HEK293 (cell line): Measurements from ENCODE around the gene SEC61G.

Experiments used
- CTCF ChIA-PET: fragments of 350-600 bp; formaldehyde crosslinking; extraction: SDS; loops from one replicate; lab custom pipeline; 2021; ENCODE audit warnings: antibody characterized with exemption; lab: Yijun Ruan, JAX
- POLR2A ChIA-PET: fragments of 300-600 bp; formaldehyde crosslinking; extraction: SDS; loops from one replicate; lab custom pipeline; 2020; ENCODE audit warnings: antibody characterized with exemption, inconsistent platforms; lab: Yijun Ruan, JAX
- H3K27ac ChIP-seq: fragments of 200-500 bp; sonication (Bioruptor generic); 2 replicates; pipeline ENCODE4 v1.5.1; 2014; ENCODE audit warnings: low read depth, low read length, control low read depth, inconsistent platforms; ENCODE audit errors: extremely low read depth
- H3K36me3 ChIP-seq, 2 experiments: fragments of 200-500 bp in 1 of 2; sonication (Bioruptor generic) in 1 of 2; 1 replicate in 1 of 2; 2 replicates in 1 of 2; pipeline ENCODE4 v1.5.1; 2014 to 2017; ENCODE audit warnings: inconsistent platforms in 2 of 2, low read length in 2 of 2; ENCODE audit not compliant: control insufficient read depth in 2 of 2, insufficient read depth in 1 of 2
- H3K4me1 ChIP-seq: fragments of 200-500 bp; sonication (Bioruptor generic); 2 replicates; pipeline ENCODE4 v1.5.1; 2014; ENCODE audit warnings: mild to moderate bottlenecking, low read length, inconsistent platforms; ENCODE audit not compliant: control insufficient read depth, insufficient read depth
- H3K4me3 ChIP-seq: 2 replicates; pipeline ENCODE4 v1.5.1; 2011; ENCODE audit warnings: low read depth, mild to moderate bottlenecking, control low read depth, low read length, moderate library complexity
- H3K9me3 ChIP-seq: fragments of 200-500 bp; sonication (Bioruptor generic); 2 replicates; pipeline ENCODE4 v1.5.1; 2014; ENCODE audit warnings: low read depth, low read length, inconsistent platforms; ENCODE audit not compliant: control insufficient read depth, insufficient read depth
- GLIS2 ChIP-seq: fragments of 450-650 bp; formaldehyde crosslinking; IDR thresholded peaks from 2 replicates; pipeline ENCODE4 v1.5.1; 2016; ENCODE audit warnings: missing biosample characterization, missing genetic modification characterization
- KLF10 ChIP-seq: fragments of 450-650 bp; IDR thresholded peaks from 2 replicates; pipeline ENCODE4 v1.5.1; 2018; ENCODE audit warnings: missing biosample characterization, mild to moderate bottlenecking, missing genetic modification characterization
- KLF16 ChIP-seq: fragments of 450-650 bp; formaldehyde crosslinking; IDR thresholded peaks from 2 replicates; pipeline ENCODE4 v1.5.1; 2017; ENCODE audit warnings: missing biosample characterization, missing genetic modification characterization
- SP7 ChIP-seq: fragments of 450-650 bp; formaldehyde crosslinking; IDR thresholded peaks from 2 replicates; pipeline ENCODE4 v1.5.1; 2016; ENCODE audit warnings: missing biosample characterization, missing genetic modification characterization
- ZNF341 ChIP-seq: fragments of 450-650 bp; formaldehyde crosslinking; IDR thresholded peaks from 2 replicates; pipeline ENCODE4; 2016; ENCODE audit warnings: low read depth, missing biosample characterization, missing genetic modification characterization
- ZNF37A ChIP-seq: fragments of 450-650 bp; IDR thresholded peaks from 2 replicates; pipeline ENCODE4 v1.5.1; 2018; ENCODE audit warnings: missing biosample characterization, missing genetic modification characterization
- ZNF423 ChIP-seq: fragments of 450-650 bp; formaldehyde crosslinking; IDR thresholded peaks from 2 replicates; pipeline ENCODE4 v1.5.1; 2016; ENCODE audit warnings: missing biosample characterization, missing genetic modification characterization
- ZNF473 ChIP-seq: fragments of 450-650 bp; formaldehyde crosslinking; IDR thresholded peaks from 2 replicates; pipeline ENCODE4 v1.5.1; 2017; ENCODE audit warnings: missing biosample characterization, missing genetic modification characterization
- ZNF521 ChIP-seq: fragments of 450-650 bp; formaldehyde crosslinking; IDR thresholded peaks from 2 replicates; pipeline ENCODE4 v1.5.1; 2017; ENCODE audit warnings: missing biosample characterization, mild to moderate bottlenecking, missing genetic modification characterization
- ZNF623 ChIP-seq: fragments of 450-650 bp; formaldehyde crosslinking; IDR thresholded peaks from 2 replicates; pipeline ENCODE4 v1.5.1; 2016; ENCODE audit warnings: missing biosample characterization, missing genetic modification characterization
- ZNF624 ChIP-seq: fragments of 450-650 bp; formaldehyde crosslinking; IDR thresholded peaks from 2 replicates; pipeline ENCODE4 v1.5.1; 2017; ENCODE audit warnings: missing biosample characterization, missing genetic modification characterization
- ZNF776 ChIP-seq: fragments of 450-650 bp; formaldehyde crosslinking; IDR thresholded peaks from 2 replicates; pipeline ENCODE4 v1.5.0; 2017; ENCODE audit warnings: missing biosample characterization, missing genetic modification characterization, borderline replicate concordance
- ZNF791 ChIP-seq: fragments of 450-650 bp; formaldehyde crosslinking; IDR thresholded peaks from 2 replicates; pipeline ENCODE4 v1.5.1; 2016; ENCODE audit warnings: missing biosample characterization, missing genetic modification characterization
- TF ChIP-seq, protein P1 (sequence below): fragments of 450-650 bp; formaldehyde crosslinking; IDR thresholded peaks from 2 replicates; pipeline ENCODE4 v1.5.1; 2016; ENCODE audit warnings: missing biosample characterization, missing genetic modification characterization, borderline replicate concordance
- TF ChIP-seq, protein P2 (sequence below): fragments of 450-650 bp; formaldehyde crosslinking; optimal IDR thresholded peaks from 2 replicates; pipeline ENCODE3; 2016; ENCODE audit warnings: missing biosample characterization, mild to moderate bottlenecking, missing genetic modification characterization
- TF ChIP-seq, protein P3 (sequence below): fragments of 450-650 bp; formaldehyde crosslinking; IDR thresholded peaks from 2 replicates; pipeline ENCODE4 v1.5.1; 2017; ENCODE audit warnings: missing biosample characterization, mild to moderate bottlenecking, missing genetic modification characterization, moderate library complexity
- TF ChIP-seq, protein P4 (sequence below): fragments of 450-650 bp; formaldehyde crosslinking; IDR thresholded peaks from 2 replicates; pipeline ENCODE4 v1.5.1; 2016; ENCODE audit warnings: missing biosample characterization, missing genetic modification characterization, low read depth

SEC61G gene

GRCh38 chr7:54802114-54802513 is 43.1 kb upstream of the SEC61G start:
- H3K4me1 ChIP-seq, result no peaks in the 10 kb centered on the region
- no peak overlapping the region for H3K27ac ChIP-seq
- ChIA-PET POLR2A (no interaction called here), CTCF (no interaction called here)
- TF ChIP-seq ZNF791 (tag by site-specific recombination) (no peak), ZNF521 (no peak), KLF10 (tag by site-specific recombination) (no peak), SP7 (tag by site-specific recombination) (no peak), ZNF624 (tag by site-specific recombination) (no peak), ZNF341 (tag by site-specific recombination) (no peak), ZNF473 (tag by site-specific recombination) (no peak), KLF16 (no peak)
- TF ChIP-seq, protein P1, sequence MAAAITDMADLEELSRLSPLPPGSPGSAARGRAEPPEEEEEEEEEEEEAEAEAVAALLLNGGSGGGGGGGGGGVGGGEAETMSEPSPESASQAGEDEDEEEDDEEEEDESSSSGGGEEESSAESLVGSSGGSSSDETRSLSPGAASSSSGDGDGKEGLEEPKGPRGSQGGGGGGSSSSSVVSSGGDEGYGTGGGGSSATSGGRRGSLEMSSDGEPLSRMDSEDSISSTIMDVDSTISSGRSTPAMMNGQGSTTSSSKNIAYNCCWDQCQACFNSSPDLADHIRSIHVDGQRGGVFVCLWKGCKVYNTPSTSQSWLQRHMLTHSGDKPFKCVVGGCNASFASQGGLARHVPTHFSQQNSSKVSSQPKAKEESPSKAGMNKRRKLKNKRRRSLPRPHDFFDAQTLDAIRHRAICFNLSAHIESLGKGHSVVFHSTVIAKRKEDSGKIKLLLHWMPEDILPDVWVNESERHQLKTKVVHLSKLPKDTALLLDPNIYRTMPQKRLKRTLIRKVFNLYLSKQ, result no peak
- TF ChIP-seq, protein P2, sequence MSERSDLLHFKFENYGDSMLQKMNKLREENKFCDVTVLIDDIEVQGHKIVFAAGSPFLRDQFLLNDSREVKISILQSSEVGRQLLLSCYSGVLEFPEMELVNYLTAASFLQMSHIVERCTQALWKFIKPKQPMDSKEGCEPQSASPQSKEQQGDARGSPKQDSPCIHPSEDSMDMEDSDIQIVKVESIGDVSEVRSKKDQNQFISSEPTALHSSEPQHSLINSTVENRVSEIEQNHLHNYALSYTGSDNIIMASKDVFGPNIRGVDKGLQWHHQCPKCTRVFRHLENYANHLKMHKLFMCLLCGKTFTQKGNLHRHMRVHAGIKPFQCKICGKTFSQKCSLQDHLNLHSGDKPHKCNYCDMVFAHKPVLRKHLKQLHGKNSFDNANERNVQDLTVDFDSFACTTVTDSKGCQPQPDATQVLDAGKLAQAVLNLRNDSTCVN, result no peak
- no peaks in the 10 kb centered on the region for H3K36me3 ChIP-seq
- H3K9me3 ChIP-seq, result no peaks in the 10 kb centered on the region
- H3K4me3 ChIP-seq, result no peak overlapping the region

DNA sequence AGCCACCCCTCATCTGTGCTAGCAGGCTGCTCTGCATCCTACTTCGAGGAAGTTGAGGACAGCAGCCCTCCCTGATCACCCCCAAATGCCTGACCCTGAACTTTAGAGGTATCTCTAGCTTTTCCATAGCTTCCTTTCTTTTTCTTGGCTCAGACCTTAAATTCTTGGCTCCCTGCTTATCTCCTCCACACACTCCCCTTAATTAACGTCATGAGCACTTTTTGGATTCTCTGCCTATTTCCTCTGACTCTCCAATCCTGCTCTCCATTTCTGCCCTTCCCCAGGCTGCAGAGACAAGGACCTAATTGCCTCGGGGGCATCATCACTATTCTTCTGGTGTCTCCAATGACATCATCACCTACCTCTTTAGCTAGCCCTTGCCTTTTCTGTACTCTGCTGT is 40.8 kb upstream of the SEC61G start:
- H3K27ac ChIP-seq, result no peak overlapping the region
- POLR2A ChIA-PET, result no interaction called here

DNA sequence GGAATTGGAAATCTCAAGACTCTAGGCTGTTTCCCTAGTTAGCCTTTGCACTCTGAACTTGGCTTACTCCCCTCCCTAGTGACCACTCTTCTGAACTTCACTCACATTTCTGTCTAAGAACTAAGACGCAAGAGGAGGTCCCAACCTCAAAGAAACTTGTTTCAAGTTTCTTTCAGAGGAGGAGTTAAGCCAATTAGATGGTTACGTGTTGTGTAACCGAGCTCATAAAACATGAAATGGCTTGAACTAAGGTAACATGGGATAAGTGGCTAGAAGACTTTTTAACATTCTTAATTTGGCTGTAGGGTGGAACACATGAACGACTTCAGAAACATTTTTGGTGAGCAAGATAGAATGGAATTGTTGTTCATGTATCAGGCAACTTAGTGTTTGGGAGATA is 39.5 kb upstream of the SEC61G start:
- no peaks in the 10 kb centered on the region for H3K9me3 ChIP-seq
- POLR2A ChIA-PET, result no interaction called here
- TF ChIP-seq ZNF776 (tag by site-specific recombination), result no peak
- TF ChIP-seq ZNF423 (tag by site-specific recombination), result no peak
- no peak for TF ChIP-seq GLIS2 (tag by site-specific recombination)
- no peak for TF ChIP-seq ZNF623 (tag by site-specific recombination)
- no peak for TF ChIP-seq SP7 (tag by site-specific recombination)
- TF ChIP-seq, protein P3, sequence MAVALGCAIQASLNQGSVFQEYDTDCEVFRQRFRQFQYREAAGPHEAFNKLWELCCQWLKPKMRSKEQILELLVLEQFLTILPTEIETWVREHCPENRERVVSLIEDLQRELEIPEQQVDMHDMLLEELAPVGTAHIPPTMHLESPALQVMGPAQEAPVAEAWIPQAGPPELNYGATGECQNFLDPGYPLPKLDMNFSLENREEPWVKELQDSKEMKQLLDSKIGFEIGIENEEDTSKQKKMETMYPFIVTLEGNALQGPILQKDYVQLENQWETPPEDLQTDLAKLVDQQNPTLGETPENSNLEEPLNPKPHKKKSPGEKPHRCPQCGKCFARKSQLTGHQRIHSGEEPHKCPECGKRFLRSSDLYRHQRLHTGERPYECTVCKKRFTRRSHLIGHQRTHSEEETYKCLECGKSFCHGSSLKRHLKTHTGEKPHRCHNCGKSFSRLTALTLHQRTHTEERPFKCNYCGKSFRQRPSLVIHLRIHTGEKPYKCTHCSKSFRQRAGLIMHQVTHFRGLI (tag by site-specific recombination), result no peak
- TF ChIP-seq, all 188 proteins: peak for 0
- no peaks in the 10 kb centered on the region for H3K36me3 ChIP-seq
- CTCF ChIA-PET, result no interaction called here
- H3K27ac ChIP-seq, result no peak overlapping the region
- H3K4me1 ChIP-seq, result no peaks in the 10 kb centered on the region
- no peak overlapping the region for H3K4me3 ChIP-seq

More for the DNA sequence above, 40.8 kb upstream of the SEC61G start:
- Histone ChIP-seq H3K9me3 (no peaks in the 10 kb centered on the region), H3K4me3 (no peak overlapping the region), H3K36me3 (no peaks in the 10 kb centered on the region), H3K4me1 (no peaks in the 10 kb centered on the region)
- CTCF ChIA-PET, result no interaction called here
- no peak for TF ChIP-seq ZNF37A (tag by site-specific recombination)
- TF ChIP-seq, protein P4, sequence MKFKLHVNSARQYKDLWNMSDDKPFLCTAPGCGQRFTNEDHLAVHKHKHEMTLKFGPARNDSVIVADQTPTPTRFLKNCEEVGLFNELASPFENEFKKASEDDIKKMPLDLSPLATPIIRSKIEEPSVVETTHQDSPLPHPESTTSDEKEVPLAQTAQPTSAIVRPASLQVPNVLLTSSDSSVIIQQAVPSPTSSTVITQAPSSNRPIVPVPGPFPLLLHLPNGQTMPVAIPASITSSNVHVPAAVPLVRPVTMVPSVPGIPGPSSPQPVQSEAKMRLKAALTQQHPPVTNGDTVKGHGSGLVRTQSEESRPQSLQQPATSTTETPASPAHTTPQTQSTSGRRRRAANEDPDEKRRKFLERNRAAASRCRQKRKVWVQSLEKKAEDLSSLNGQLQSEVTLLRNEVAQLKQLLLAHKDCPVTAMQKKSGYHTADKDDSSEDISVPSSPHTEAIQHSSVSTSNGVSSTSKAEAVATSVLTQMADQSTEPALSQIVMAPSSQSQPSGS, result peak; percentile 43; the same call in 1 of the 2 replicates
